NCI-H748 treated with DMSO at 0.1 percent for 48 hours (cell line): ENCODE measurements around the gene AFF2.
A peak's percentile ranks its signal among the peaks of the same experiment; 100 is the strongest.

Experiments
- DNase-seq: peaks from one replicate; lab custom pipeline; 2025; lab: John Stamatoyannopoulos, UW

The AFF2 gene

DNA sequence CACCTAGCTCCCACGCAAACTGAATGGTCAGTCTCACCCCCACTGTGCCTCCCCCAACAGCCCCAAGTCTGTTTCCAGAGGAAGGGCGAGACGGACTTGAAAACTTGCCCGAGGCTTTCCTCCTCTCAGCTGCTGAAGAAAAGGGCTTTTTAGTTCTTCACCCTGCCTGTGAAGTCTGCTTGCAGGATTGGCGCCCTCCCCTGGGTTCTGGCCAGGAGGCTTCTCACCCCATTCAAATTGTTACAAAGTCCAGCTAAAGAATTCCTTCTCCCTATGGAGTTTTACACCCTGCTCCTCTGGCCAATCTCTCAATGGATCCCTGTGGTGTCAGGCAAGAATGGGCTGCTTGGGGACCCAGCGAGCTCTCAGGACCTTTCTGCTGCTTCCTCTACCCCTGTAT is 241.0 kb downstream of the AFF2 start:
- no peak for DNase-seq

DNA sequence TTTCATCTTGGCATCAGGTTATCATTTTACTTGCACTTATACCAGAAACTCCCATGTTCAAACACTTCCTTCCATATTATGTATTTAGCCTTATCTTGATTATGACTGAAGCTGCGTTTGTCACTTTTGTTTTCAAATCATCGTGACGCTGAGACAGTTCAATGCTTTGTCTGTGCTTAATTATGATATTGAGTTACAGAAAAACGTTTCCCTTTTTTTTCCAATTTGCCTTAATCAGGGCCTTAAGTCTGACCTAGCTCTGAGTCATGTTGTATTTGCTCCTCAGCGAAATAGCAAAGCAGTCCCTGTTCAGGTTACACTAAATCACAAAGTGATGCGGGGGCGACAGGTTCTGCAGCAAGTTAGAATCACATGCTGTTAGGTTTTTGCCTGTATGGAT is 254.7 kb downstream of the AFF2 start:
- DNase-seq: peak; percentile 18

DNA sequence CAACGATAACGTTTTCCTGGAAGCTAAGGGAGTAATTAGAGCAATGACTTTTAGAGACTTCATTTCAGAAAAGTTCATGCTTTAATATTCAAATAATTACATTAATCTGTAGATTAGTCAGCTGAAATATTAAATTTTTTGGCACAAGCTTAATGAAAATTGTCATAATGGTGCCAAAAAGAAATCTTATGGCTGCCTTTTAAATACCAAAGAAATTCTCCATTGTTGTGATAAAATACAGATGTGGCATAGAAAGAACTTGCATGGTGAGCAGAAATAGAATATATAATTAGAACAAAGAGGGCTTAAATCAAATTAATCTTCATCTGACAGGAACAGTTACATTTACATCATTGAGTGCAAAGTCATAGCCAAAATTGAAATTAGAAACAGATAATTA is 263.5 kb downstream of the AFF2 start:
- no peak for DNase-seq

DNA sequence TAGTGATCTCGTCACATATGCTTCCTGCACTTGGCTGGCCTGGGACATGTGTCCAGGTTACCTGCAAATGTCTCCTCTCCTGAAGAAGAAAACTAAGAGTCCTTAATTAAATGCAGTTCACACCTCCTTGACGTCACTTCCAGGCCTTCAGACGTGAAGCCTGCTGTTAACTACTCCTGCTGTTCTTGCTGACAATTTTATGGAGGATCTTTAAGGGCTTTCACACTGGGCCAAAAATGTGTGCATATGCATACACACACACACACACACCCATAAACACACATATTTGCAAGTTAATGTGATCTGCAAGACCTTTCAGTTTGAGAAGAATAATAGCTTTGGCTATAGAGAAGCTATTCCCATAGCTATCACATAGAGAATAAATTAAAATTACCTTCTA is 267.9 kb downstream of the AFF2 start:
- no peak for DNase-seq

DNA sequence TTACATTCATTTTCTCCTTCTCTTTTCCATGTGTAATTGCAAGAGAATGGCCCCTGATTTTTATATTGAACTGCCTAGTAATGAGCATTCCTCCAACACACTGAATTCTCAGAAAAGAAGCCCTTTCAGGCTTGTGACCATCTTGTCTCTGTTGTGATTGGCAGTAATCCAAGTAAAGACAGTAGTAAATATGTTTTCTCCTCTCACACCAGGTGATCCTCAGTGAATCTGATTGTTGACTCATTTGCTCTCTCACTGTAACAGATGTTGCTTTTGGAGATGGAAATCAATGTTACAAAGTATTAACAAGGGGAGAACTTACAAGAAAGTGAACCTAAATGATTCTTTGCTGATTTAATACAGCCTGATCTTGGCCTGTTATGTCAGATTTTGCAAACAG is 271.0 kb downstream of the AFF2 start:
- no peak for DNase-seq

DNA sequence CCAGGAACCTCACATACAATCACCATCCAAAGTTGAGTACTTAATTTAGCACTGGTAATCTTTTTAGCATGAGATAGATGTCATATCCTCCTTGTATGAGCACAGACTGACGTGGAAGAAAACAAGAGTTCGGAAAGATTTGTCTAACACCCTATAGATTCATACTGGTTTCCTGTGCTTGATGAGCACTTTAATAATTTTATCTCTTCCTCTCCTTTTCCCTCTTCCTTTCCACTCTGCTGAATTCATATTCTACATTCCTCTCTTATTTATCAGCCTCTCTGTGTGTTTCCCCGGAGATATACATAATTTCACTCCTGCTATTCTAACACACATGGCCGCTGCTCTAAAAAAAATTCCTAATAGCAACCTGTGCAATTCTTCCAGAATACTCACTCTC is 273.9 kb downstream of the AFF2 start:
- DNase-seq: no peak

DNA sequence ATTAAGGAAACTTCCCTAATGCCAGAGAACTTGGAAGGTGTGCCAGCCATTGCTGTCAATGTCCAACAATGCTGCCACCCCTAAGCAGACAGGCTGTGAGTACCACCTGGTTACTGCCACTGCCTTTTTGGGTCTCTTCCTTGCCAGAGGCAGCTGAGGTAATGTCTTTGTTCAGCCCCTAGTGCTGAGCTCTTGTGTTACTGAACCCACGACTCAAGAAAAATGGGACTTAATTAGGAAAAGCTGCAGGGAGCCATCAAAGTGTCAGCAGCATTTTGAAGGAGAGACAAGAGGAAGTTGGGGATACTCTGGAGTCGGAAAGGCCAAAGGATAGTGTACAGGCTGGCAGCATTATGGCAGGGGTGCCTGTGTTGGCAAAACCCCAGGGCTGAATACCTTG is 283.7 kb downstream of the AFF2 start:
- DNase-seq: no peak

DNA sequence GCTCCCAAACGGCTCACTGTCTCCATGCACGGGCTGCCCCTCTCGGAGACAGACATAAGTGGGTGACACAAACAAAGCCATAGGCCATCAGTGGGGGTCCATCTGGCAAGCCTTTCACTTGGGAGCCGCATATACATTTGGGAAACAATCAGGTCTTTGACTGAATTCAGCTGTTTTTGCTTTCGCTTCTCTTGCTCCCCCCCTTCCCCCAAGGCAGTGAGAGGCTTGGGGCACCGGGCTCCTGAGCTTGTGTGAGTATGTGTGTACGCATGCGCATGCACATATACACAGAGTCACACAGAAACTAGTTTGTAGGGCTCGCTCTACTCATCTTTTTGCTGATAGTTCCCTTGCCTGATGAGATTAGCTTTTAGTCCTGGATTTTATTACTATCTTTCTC is 284.4 kb downstream of the AFF2 start:
- DNase-seq: peak; percentile 54

DNA sequence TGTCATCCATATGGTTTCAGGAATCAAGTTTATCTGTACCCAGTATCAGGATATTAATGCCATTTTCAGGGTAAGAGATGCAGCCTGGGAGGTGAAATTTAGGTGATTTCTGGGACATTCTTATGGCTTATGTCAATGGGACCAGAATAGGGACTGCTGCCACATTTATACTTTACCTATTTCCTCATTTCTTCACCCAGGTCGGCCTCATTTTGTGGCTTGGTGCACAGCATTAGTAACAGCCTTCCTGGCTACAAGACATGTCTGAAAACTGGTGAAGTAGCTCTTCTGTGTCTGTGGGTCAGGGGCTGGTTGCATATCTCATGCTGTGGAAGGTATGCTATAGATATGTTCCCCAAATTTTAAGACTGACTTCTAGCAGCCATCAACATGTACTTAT is 284.8 kb downstream of the AFF2 start:
- DNase-seq: no peak

DNA sequence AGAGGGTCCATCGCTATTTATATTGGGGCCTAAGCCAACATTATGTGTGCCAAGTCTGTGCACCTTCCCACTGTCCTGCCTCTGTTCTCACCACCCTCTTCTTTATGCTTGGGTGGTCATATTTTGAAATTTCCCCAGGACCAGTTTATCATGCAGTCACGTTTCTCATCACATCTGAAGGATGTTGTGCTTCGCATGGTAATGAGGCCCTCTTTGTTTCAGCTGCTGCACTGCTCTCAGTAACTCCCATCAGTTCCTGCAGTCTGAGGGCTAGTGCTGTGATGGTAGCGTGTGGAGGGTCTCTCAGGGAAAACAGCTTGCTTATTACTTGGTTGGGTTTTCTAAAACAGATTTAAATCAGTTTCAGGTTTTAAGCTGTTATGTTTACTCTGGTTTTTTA is 288.0 kb downstream of the AFF2 start:
- no peak for DNase-seq

DNA sequence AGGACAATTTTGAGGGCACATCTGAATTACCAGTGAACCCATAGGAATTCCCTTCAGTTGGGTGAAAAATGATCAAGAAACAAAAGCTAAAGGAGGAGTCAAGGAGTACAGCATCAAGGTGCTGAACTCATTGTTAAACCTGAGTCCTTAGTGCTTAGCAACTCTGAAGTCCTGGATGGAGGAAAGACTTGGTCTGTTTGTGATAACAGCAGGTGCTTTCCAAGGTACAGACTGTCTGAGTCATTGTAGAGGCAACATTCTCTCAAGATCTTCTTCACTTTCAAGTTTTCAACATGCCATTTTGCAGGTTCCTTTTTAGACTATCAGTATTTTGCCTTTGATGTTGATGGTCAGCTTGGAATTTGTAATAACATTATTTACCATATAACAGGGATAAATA is 293.9 kb downstream of the AFF2 start:
- DNase-seq: no peak

DNA sequence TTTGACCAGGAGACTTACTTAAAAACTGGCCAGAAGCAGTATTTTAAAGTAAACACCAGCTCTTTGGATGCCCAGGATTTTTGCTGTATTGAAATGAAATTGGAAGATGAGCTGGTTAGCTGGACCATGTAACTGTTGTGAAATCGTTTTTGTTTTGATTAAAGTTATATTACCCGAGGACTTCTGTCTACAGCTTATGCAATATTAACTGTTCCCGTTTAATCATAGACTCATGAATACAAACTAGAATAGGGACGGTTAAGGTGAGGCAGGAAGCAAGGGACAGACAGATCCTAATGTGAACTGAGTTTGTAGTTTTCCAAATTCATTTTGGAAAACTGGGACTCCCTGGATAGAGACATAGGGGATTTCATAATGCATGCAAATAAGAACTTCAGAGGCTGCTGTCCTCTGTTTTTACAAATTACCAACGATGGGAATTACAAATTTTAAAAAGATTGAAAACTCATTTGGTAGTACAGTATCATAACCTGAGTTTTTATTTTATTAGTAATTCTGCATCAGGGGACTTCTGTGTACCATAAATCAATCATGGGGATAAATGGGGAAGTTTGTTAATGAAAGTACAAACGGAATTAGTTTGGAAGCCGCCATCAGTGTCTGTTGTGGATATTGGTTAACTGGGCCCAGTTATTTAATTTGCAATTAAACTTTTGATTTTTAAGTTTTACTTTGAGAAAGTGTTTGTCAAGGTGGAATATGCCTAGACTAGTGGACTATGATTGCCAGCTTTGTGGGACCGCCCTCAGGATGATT is 304.4 kb downstream of the AFF2 start:
- no peak for DNase-seq

DNA sequence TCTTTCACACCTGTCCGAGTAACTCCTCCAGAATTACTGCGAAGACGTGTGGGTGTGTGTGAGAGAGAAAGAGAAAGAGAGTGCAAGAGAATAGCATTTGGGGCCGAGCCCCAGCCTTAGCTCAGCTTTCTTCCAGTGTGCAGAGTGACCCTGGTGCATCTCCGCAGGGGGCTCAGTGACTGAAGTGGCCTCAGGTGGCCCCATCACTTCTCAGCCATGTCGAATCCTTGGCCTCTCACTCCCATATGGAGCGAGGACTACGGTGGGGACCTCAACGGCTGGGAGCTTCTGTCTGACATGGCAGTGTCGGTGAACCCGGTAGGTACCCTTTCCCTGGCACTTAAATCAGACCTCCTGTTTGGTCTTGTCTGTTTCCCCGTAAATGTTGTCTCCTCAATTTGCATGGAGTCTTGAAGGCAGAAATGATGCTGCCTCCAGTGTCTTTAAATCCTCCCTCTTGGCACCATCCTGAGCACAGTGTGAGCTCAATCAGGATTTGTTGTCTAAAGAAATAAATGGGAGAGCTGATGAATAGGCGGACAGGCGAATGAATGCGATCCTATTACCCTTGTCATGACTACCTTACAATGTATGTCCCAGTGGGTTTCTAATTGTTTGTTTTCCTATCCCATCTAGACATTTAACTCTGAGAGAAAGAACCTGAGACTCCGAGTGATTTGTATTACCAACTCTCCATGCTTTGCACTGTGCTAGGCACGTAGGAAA is 305.9 kb downstream of the AFF2 start:
- peak; percentile 73 for DNase-seq

DNA sequence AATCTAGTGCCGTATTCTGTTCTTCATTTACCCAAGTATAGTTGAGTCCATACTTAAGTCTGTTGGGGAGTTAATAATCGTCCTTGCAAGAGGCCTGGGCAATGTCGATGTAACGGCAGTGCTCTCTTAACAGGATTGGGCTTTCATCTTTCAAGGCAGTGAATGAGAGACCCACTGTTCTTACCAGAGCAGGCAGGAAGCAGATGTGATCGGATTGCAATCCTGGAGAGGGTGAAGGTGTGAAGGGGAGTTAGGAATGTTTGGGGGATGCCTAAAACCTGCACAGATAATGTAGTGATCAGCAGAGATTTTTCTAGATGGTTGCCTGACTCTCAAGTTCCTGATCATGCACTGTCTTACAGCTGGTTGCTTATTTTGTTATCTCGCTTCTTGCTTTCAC is 308.4 kb downstream of the AFF2 start:
- DNase-seq: no peak

DNA sequence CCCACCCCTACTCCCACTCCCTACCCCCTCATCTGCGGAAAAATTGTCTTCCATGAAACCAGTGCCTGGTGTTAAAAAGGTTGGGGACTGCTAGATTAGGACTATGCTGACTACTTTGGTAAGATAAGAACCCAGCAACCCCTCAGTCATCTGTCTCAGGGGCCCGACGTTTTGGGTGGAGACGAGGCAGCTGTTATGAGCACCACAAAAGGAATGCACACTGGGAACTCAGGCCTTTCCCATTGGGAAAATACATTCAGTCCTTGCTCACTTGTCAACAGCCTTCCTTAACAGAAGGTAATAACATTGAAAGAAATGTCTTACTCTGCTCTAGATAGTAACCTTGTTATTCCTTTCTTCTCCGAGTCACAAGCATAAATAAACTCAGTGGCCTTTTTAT is 310.8 kb downstream of the AFF2 start:
- DNase-seq: no peak

DNA sequence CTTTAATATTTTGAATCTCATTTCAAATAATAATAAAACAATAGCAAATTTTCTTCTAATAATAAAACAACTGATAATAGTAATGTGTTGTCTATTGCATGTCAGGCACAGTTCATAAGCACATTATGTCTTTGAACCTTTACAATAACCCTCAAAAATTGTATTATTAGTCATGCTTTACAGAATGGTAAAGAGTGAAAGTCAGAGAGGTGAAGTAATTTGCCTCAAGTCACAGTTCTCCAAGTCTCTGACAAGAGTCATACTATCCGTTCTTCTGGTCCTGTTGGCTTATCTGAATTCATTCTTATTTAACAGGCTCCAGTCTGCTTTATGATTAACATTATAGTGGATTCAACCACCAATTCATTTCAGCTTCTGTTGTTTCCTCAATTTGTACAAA is 313.0 kb downstream of the AFF2 start:
- no peak for DNase-seq

DNA sequence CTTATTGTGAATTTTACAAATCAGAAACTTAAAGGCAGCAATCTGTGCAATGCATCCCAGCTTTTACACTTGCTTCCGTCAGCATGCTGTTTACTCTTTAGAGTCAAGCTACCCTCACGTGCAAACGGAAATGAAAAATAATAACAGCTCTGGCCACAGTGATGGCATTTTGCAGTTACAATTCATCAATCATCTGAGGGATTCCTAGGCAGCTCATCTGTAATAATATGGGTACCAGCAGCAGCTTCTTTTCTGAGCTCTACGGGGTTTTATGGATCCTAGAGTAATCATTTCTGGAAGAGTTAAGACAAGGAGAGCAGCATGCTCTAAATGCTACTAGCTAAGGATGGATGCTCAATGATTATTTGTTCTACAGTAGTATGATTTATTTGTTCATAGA is 313.6 kb downstream of the AFF2 start:
- DNase-seq: no peak

DNA sequence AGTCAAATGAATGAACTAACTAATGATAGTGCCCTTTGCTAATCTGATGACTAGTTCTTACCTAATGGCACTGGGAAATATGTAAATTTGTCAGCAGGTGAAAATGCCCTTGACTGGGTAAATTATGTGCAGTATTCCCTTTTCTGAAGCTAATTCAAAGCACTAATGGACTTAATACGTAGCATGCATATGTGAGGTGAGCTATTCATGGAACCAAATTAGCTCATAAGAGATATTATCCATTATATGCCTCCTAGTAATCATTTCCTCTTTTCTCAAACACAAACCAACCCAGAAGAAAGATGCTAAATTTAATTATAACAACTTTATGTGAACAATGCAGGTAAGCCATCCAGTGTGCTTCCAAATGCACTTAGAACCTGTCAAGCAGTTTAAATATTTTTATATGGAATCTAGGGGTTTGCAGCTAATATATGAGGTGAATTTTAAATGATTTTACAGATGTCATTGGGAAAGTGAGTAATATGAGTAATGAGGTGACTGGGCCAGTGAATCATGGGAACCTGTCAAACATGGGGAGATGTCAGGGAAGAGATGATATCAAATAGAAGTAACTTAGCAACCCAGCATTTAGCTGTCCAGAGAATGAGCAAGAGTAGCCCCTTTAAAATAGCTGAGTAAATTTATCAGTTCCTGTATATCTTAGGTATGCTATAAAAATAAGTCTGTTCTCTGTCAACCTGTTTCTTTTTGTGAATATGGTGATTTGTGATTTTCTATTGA is 315.0 kb downstream of the AFF2 start:
- no peak for DNase-seq

DNA sequence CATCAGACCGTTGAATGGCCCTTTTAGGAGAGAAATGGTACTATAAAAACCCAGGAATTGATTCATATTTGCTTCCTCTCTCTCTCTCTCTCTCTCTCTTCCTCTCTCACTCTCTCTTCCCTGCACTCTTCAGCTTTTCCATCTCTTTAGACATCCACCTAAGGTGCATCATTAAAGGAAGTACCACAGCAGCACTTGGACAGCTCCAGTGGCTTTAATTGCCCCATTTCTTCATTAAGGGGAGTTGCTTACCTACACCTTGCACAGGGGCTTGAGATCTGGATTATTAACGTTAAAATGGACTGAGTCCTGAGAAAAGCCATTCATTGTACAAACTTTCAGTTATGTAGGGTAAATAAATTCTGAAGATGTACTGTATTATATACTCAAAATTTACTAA is 323.6 kb downstream of the AFF2 start:
- DNase-seq: no peak

DNA sequence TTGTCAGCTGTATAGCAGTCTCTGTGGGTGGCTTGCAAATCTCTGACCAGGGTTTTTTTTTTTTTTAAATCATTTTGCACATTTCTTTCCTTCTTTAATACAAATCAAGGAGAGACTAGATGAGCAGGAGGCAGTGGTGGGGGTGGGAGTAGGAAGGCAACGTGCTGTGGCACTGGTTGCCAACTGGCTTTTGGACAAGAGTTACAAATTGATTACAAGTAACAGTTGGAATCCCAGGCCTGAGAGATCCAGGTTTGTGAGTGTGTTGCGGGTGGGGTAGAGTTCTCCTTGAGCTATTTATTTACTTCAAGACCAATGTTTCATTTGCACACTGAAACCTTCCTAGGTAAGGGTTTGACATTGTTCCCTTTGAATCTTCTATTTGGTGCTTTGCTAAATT is 325.3 kb downstream of the AFF2 start:
- no peak for DNase-seq

DNA sequence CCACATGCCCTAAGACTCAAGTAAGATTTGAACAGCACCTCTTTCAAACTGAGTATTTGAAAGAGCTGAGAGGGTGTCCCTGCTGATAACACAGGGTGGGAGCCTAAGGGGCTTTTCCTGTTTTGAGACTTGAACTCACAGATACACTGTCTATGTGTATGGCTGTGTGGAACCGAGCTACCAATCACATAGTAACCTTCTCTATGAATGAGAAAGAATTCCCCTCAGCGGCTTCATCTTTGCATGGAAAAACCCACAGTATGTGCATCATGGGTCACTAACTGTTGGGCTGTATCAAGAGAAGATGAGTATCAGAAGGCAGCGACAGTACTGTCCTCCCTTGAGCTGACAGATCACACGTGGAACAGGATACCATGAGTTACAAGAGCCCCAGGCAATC is 336.3 kb downstream of the AFF2 start:
- DNase-seq: no peak

DNA sequence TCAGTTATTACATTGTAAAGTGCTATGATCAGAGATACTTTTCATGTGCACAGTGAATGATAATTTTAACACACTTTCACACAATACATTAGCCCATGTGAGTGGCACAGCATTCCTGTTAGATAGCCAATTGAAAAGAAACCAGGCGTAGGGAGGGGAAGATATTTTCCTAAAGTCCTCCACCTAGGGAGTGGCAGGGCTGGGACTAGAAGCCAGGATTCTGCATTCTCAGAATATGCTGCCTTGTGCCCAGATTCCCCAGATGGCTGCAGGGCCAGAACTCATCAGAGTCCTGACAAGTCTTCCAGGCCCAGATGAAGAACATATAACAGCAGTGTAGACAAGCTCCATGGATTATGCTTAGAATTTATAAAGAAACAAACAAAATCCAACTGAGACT is 350.2 kb downstream of the AFF2 start:
- DNase-seq: no peak

DNA sequence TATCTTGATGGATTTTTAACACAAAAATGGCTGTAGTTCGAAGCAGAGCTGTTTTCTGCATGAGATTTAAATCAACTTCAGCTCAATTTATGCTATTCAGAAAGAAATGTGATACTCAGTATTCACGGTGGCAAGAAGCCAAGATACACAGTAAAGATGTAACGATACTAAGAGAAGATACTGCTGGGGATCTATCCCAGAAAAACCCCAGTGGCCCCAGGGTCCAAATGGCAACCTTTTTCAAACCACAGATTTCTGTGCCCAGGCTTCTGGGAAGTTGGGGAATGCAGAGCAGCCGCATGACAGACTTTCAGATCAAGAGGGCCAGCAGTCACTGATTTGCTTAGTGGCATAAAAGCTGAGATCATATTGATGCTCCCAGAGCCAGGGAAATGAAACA is 353.9 kb downstream of the AFF2 start:
- no peak for DNase-seq
